Mesodermal cell (in vitro differentiated cells): ENCODE results near the gene DNAJC3.

Source experiments
- H3K27ac ChIP-seq: 2 replicates; pipeline ENCODE4 v1.7.0; 2013; ENCODE audit warnings: mild to moderate bottlenecking, low read depth, low read length, moderate library complexity; ENCODE audit not compliant: severe bottlenecking
- H3K36me3 ChIP-seq: 2 replicates; pipeline ENCODE4 v1.7.1; 2013; ENCODE audit warnings: mild to moderate bottlenecking, low read length, moderate library complexity; ENCODE audit not compliant: control insufficient read depth, insufficient read depth
- H3K4me1 ChIP-seq: one replicate; pipeline ENCODE4 v1.7.1; 2013; ENCODE audit warnings: mild to moderate bottlenecking, low read length; ENCODE audit not compliant: insufficient read depth, control insufficient read depth, poor library complexity, severe bottlenecking
- H3K4me3 ChIP-seq: 2 replicates; pipeline ENCODE4 v1.7.0; 2013; ENCODE audit warnings: low read length, control low read depth, mild to moderate bottlenecking; ENCODE audit not compliant: insufficient read depth, poor library complexity, severe bottlenecking; ENCODE audit errors: extremely low read depth
- H3K9me3 ChIP-seq: 2 replicates; pipeline ENCODE4 v1.7.1; 2013; ENCODE audit warnings: mild to moderate bottlenecking, low read length, moderate library complexity; ENCODE audit not compliant: control insufficient read depth
- WGBS, 2 experiments: methylation state at CpG; one replicate each; pipeline ENCODE4 v1.1.5; 2013; ENCODE audit warnings: missing lambda C conversion rate in 2 of 2; ENCODE audit not compliant: insufficient coverage in 2 of 2; 5-methylcytosine and 5-hydroxymethylcytosine counted together

Gene DNAJC3

GRCh38 chr13:95793018-95793555 is 116.1 kb downstream of the DNAJC3 start:
- no peak overlapping the region for H3K4me3 ChIP-seq
- no peaks in the 10 kb centered on the region for H3K4me1 ChIP-seq
- WGBS, 2 experiments: 100% methylated on average over 2 to 3 of the region's 3 CpGs
- no peak overlapping the region for H3K27ac ChIP-seq
- no peaks in the 10 kb centered on the region for H3K9me3 ChIP-seq
- peaks cover 66% of the 10 kb centered on the region for H3K36me3 ChIP-seq

GRCh38 chr13:95793781-95794180 is 116.8 kb downstream of the DNAJC3 start:
- Histone ChIP-seq H3K36me3 (peaks cover 59% of the 10 kb centered on the region), H3K9me3 (no peaks in the 10 kb centered on the region), H3K4me1 (no peaks in the 10 kb centered on the region), H3K4me3 (no peak overlapping the region), H3K27ac (no peak overlapping the region)
- WGBS, 2 experiments: 100% methylated on average over 1 to 2 of the region's 3 CpGs

- Histone ChIP-seq H3K9me3 (no peaks in the 10 kb centered on the region), H3K27ac (no peak overlapping the region), H3K4me1 (peaks cover 4% of the 10 kb centered on the region), H3K4me3 (no peak overlapping the region), H3K36me3 (peaks cover 43% of the 10 kb centered on the region)
- WGBS, 2 experiments: no CpG with 5 or more reads among the region's 2 CpGs
Measured at GRCh38 chr13:95797016-95797415, 120.1 kb downstream of the DNAJC3 start.

- no peak overlapping the region for H3K27ac ChIP-seq
- H3K4me1 ChIP-seq: peaks cover 4% of the 10 kb centered on the region
- H3K9me3 ChIP-seq: no peaks in the 10 kb centered on the region
- whole genome bisulfite sequencing, 2 experiments: 86 to 100% methylated on average over 1 of the region's 1 CpG
- H3K4me3 ChIP-seq: no peak overlapping the region
- H3K36me3 ChIP-seq: peaks cover 32% of the 10 kb centered on the region
Measured at GRCh38 chr13:95800436-95800835, 123.5 kb downstream of the DNAJC3 start.

- H3K27ac ChIP-seq: no peak overlapping the region
- no peak overlapping the region for H3K4me3 ChIP-seq
- H3K9me3 ChIP-seq: peaks cover 9% of the 10 kb centered on the region
- peaks cover 27% of the 10 kb centered on the region for H3K36me3 ChIP-seq
- whole genome bisulfite sequencing, 2 experiments: 57% methylated on average over 1 of the region's 4 CpGs; no CpG with 5 or more reads in 1 of the 2 experiments
- peaks cover 4% of the 10 kb centered on the region for H3K4me1 ChIP-seq
Measured at GRCh38 chr13:95801825-95802224, 124.9 kb downstream of the DNAJC3 start.

- H3K27ac ChIP-seq: no peak overlapping the region
- H3K4me1 ChIP-seq: peaks cover 4% of the 10 kb centered on the region
- H3K9me3 ChIP-seq: peaks cover 9% of the 10 kb centered on the region
- H3K36me3 ChIP-seq: peaks cover 19% of the 10 kb centered on the region
- no peak overlapping the region for H3K4me3 ChIP-seq
Measured at GRCh38 chr13:95805921-95806320, 129.0 kb downstream of the DNAJC3 start.

GRCh38 chr13:95809429-95809828 is 132.5 kb downstream of the DNAJC3 start:
- H3K36me3 ChIP-seq: peaks cover 3% of the 10 kb centered on the region
- peaks cover 12% of the 10 kb centered on the region for H3K9me3 ChIP-seq
- H3K27ac ChIP-seq: no peak overlapping the region
- 88 to 89% methylated on average over 5 of the region's 5 CpGs for WGBS, 2 experiments
- no peaks in the 10 kb centered on the region for H3K4me1 ChIP-seq
- H3K4me3 ChIP-seq: no peak overlapping the region

GRCh38 chr13:95813139-95813538 is 136.2 kb downstream of the DNAJC3 start:
- Histone ChIP-seq H3K36me3 (peaks cover 5% of the 10 kb centered on the region), H3K27ac (no peak overlapping the region), H3K4me3 (no peak overlapping the region), H3K9me3 (peaks cover 3% of the 10 kb centered on the region), H3K4me1 (no peaks in the 10 kb centered on the region)
- WGBS, 2 experiments: 92 to 94% methylated on average over 3 of the region's 3 CpGs

GRCh38 chr13:95814495-95814894 is 137.6 kb downstream of the DNAJC3 start:
- H3K9me3 ChIP-seq: peaks cover 3% of the 10 kb centered on the region
- no peak overlapping the region for H3K27ac ChIP-seq
- no peaks in the 10 kb centered on the region for H3K4me1 ChIP-seq
- H3K4me3 ChIP-seq: no peak overlapping the region
- peaks cover 5% of the 10 kb centered on the region for H3K36me3 ChIP-seq
- WGBS, 2 experiments: 85 to 100% methylated on average over 1 of the region's 1 CpG

- Histone ChIP-seq H3K9me3 (no peaks in the 10 kb centered on the region), H3K4me3 (no peak overlapping the region), H3K4me1 (no peaks in the 10 kb centered on the region), H3K27ac (no peak overlapping the region), H3K36me3 (peaks cover 10% of the 10 kb centered on the region)
- WGBS, 2 experiments: 100% methylated on average over 1 of the region's 5 CpGs; no CpG with 5 or more reads in 1 of the 2 experiments
Measured at GRCh38 chr13:95822303-95822702, 145.4 kb downstream of the DNAJC3 start.

GRCh38 chr13:95833126-95833525 is 156.2 kb downstream of the DNAJC3 start:
- no CpG with 5 or more reads among the region's 1 CpG for WGBS, 2 experiments
- H3K27ac ChIP-seq: no peak overlapping the region
- H3K9me3 ChIP-seq: peaks cover under 1% of the 10 kb centered on the region
- peaks cover 10% of the 10 kb centered on the region for H3K4me1 ChIP-seq
- no peak overlapping the region for H3K4me3 ChIP-seq
- H3K36me3 ChIP-seq: no peaks in the 10 kb centered on the region
